Endothelial cell (in vitro differentiated cells): ENCODE measurements around the gene TMIE. TPM values are rescaled to one million over a fixed set of nuclear protein-coding genes. Genes with fewer than 3 reads are reported as not detected.

ENCODE experiments used
- DNase-seq: peaks from one replicate; pipeline ENCODE4 v3.0.0; 2021; ENCODE audit warnings: low spot score
- H3K27ac Mint-ChIP-seq: one replicate; pipeline ENCODE4 v1.8.0; 2021; ENCODE audit warnings: mixed read lengths, inconsistent platforms; ENCODE audit not compliant: unreplicated experiment
- H3K27me3 Mint-ChIP-seq: one replicate; pipeline ENCODE4 v1.8.0; 2021; ENCODE audit warnings: mild to moderate bottlenecking, moderate library complexity, mixed read lengths, inconsistent platforms; ENCODE audit not compliant: unreplicated experiment
- H3K36me3 Mint-ChIP-seq: one replicate; pipeline ENCODE4 v1.8.0; 2021; ENCODE audit warnings: mild to moderate bottlenecking, low read depth, mixed read lengths, inconsistent platforms; ENCODE audit not compliant: unreplicated experiment
- H3K4me1 Mint-ChIP-seq: one replicate; pipeline ENCODE4 v1.8.0; 2021; ENCODE audit warnings: mild to moderate bottlenecking, mixed read lengths, inconsistent platforms; ENCODE audit not compliant: unreplicated experiment
- H3K4me3 Mint-ChIP-seq: one replicate; pipeline ENCODE4 v1.8.0; 2021; ENCODE audit warnings: mild to moderate bottlenecking, mixed read lengths, inconsistent platforms; ENCODE audit not compliant: unreplicated experiment
- H3K9me3 Mint-ChIP-seq: one replicate; pipeline ENCODE4 v1.8.0; 2021; ENCODE audit warnings: mixed read lengths, inconsistent platforms; ENCODE audit not compliant: unreplicated experiment
- CTCF ChIP-seq: fragments of 200-600 bp; sonication (generic); IDR thresholded peaks from one replicate; pipeline ENCODE4 v1.5.0; 2021; ENCODE audit warnings: antibody characterized with exemption; ENCODE audit not compliant: unreplicated experiment
- total RNA-seq: library from RNA; stranded (reverse); fragmentation: NEBNext Ultra II Directional; extraction: Animal tissue kit (Norgen Biotek cat#: 25700); gene quantifications from one replicate; pipeline ENCODE4 v1.2.1, GENCODE V29; 2021; ENCODE audit not compliant: unreplicated experiment

The TMIE gene
- total RNA-seq, 1 donor from 2014 or later = 0.23 TPM

- H3K4me3 Mint-ChIP-seq = no peak overlapping the region
- TF ChIP-seq CTCF = no peak
- no peaks in the 10 kb centered on the region for H3K9me3 Mint-ChIP-seq
- H3K36me3 Mint-ChIP-seq = peaks cover 3% of the 10 kb centered on the region
- H3K27me3 Mint-ChIP-seq = peaks cover 7% of the 10 kb centered on the region
- no peaks in the 10 kb centered on the region for H3K4me1 Mint-ChIP-seq
- DNase-seq = no peak
- H3K27ac Mint-ChIP-seq = no peak overlapping the region
These were observed 31.8 kb upstream of the TMIE start for GRCh38 chr3:46669191-46669999.

- no peaks in the 10 kb centered on the region for H3K4me1 Mint-ChIP-seq
- H3K4me3 Mint-ChIP-seq = no peak overlapping the region
- no peak overlapping the region for H3K27ac Mint-ChIP-seq
- H3K27me3 Mint-ChIP-seq = peaks cover 7% of the 10 kb centered on the region
- no peaks in the 10 kb centered on the region for H3K9me3 Mint-ChIP-seq
- no peak for TF ChIP-seq CTCF
- DNase-seq = no peak
- peaks cover 4% of the 10 kb centered on the region for H3K36me3 Mint-ChIP-seq
These were observed 30.9 kb upstream of the TMIE start for GRCh38 chr3:46670000-46670890.

- H3K4me1 Mint-ChIP-seq = no peaks in the 10 kb centered on the region
- no peak overlapping the region for H3K27ac Mint-ChIP-seq
- H3K27me3 Mint-ChIP-seq = peaks cover 7% of the 10 kb centered on the region
- no peak overlapping the region for H3K4me3 Mint-ChIP-seq
- DNase-seq = no peak
- TF ChIP-seq CTCF = no peak
- H3K36me3 Mint-ChIP-seq = peaks cover 4% of the 10 kb centered on the region
- no peaks in the 10 kb centered on the region for H3K9me3 Mint-ChIP-seq
These were observed 30.2 kb upstream of the TMIE start for GRCh38 chr3:46670891-46671427.

GRCh38 chr3:46671541-46672348 lies 29.4 kb upstream of the TMIE start:
- H3K4me3 Mint-ChIP-seq = no peak overlapping the region
- peaks cover 4% of the 10 kb centered on the region for H3K36me3 Mint-ChIP-seq
- H3K4me1 Mint-ChIP-seq = no peaks in the 10 kb centered on the region
- peaks cover 4% of the 10 kb centered on the region for H3K27me3 Mint-ChIP-seq
- TF ChIP-seq CTCF = no peak
- H3K9me3 Mint-ChIP-seq = no peaks in the 10 kb centered on the region
- no peak for DNase-seq
- no peak overlapping the region for H3K27ac Mint-ChIP-seq
